Sigmoid colon (tissue), 4 donors: ENCODE measurements around the gene RHOC.

Experiments
- CTCF ChIP-seq, 4 experiments: fragments of 450-650 bp in 3 of 4; fragments of 200-600 bp in 1 of 4; IDR thresholded peaks; one replicate each; pipeline ENCODE4 v1.5.1; 2016 to 2019; ENCODE audit warnings: antibody characterized with exemption in 4 of 4, mild to moderate bottlenecking in 3 of 4, moderate library complexity in 2 of 4
- EP300 ChIP-seq, 4 donors: sonication (generic); formaldehyde crosslinking; IDR thresholded peaks; one replicate each; pipeline ENCODE4 v1.6.1; 2017; ENCODE audit warnings: antibody characterized with exemption in 4 of 4
- POLR2A ChIP-seq, 2 donors: fragments of 450-650 bp; IDR thresholded peaks; one replicate each; pipeline ENCODE4 v1.6.1; 2016; ENCODE audit warnings: antibody characterized with exemption in 2 of 2, mild to moderate bottlenecking in 2 of 2, moderate library complexity in 2 of 2
- POLR2AphosphoS5 ChIP-seq, 4 donors: sonication (generic); formaldehyde crosslinking; IDR thresholded peaks; one replicate each; pipeline ENCODE4 v1.6.1; 2017; ENCODE audit warnings: antibody characterized with exemption in 4 of 4

GRCh38 chr1:112699425-112700144 lies 7.3 kb downstream of the RHOC start:
- TF ChIP-seq CTCF (IDR thresholded peaks at IDR 0.05) (no peak), EP300 (IDR thresholded peaks at IDR 0.05) (no peak), POLR2A (IDR thresholded peaks at IDR 0.05) (no peak), POLR2AphosphoS5 (IDR thresholded peaks at IDR 0.05) (no peak)
